Activated CD4-positive, CD25-positive, alpha-beta regulatory T cell (primary cell): ENCODE results near the gene CARF.
"Not testable (repeated sequence)": the region's sequence is repeated elsewhere in the genome, so short reads cannot be mapped to it uniquely, and the experiment has no call there.

Source experiments
- DNase-seq, 4 experiments: peaks; one replicate each; lab custom pipeline; 2025; lab: John Stamatoyannopoulos, UW

CARF gene, protein sequence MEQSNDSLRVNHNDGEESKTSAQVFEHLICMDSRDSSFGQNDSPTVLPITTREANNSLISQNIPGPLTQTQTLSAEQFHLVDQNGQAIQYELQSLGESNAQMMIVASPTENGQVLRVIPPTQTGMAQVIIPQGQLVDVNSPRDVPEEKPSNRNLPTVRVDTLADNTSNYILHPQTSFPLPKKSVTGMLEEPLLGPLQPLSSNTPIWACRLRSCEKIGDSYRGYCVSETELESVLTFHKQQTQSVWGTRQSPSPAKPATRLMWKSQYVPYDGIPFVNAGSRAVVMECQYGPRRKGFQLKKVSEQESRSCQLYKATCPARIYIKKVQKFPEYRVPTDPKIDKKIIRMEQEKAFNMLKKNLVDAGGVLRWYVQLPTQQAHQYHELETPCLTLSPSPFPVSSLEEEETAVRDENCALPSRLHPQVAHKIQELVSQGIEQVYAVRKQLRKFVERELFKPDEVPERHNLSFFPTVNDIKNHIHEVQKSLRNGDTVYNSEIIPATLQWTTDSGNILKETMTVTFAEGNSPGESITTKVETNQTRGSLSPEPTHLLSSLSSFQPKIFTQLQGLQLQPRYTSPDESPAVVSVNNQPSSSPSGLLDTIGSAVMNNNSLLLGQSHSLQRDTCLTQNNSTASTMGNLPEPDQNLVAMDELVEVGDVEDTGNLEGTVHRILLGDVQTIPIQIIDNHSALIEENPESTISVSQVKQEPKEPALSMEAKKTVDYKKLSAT

GRCh38 chr2:202911512-202912341 lies at the start of gene CARF, which contains the start of gene WDR12:
TSS of gene CARF (plus strand) at chr2:202912275. CDS start at chr2:202941903, 29,628 bp downstream.
TSS of gene WDR12 (minus strand) at chr2:202911673. CDS start at chr2:202911476, 197 bp downstream.
- peak; percentile 67 to 79 (median 72) for DNase-seq

GRCh38 chr2:202870431-202871299 lies 41.4 kb upstream of the CARF start:
- DNase-seq, result peak; percentile 3 to 30 (median 21)

DNA sequence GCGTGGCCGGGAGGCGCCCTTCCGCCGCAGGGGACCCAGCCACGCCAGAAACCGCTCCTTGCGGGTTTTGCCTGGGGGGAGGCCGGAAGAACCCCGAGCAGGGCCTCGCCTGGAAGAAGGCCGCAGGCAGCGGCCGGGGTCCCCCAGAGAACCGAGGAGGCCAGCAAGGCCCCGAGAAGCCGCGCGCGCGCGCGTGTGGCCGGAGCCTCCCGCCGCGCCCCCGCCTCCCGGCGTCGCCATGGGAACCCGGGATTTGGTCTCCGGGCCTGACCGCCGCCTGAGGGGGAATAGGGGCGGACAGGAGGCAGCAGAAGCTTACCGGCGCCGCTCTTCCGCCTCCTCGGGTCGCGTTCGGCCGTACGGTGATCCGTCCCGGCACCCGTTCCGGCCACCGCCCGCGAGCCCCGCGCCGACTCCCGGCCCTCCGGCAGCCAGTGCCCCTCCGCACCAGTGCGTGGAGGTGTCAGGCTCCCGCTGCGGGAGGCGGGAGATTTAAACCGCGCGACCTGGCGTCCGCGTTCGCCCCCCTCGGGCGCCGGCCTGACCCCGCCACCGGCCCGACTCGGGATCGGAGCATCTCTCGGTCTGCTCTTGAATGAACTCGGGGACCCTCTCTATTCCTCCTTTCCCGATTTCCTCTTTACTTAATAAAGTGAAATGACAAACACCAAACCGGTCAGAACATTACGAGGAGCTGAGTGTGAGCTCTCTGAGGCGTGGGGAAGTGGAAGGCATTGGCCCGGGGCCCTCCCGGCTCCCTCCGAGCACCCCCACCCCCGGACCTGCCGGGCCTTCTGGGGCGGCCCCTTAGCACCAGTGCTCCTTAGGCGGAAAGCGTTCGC lies 40.6 kb upstream of the CARF start, which contains the start of gene ICA1L:
Gene ICA1L, minus strand, starts transcription at position 467 of the 842 bp plus-strand sequence. CDS start 42,757 bp downstream, outside the sequence.
- peak; percentile 6 to 22 (median 10) for DNase-seq

DNA sequence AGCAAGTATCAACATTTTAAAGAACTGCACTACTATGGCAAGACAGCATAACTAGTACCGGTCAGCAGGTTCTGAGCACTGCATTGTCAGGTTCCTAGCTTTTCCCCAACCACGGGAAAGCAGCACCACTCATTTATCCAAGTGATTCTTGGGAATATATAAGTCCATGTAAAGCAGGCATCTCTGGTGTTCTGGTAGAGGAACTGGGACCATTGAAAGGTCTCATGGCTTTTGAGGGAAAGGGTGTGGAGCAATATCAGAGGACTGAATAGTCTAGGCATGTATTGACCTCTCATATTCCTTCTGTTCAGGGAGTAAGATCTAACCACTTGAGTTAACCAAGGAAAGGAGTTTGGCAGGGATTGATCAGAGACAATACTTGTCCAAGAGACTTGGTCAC lies 34.4 kb upstream of the CARF start:
- no peak for DNase-seq

GRCh38 chr2:202881570-202881969 lies 30.5 kb upstream of the CARF start:
- DNase-seq, result no peak

DNA sequence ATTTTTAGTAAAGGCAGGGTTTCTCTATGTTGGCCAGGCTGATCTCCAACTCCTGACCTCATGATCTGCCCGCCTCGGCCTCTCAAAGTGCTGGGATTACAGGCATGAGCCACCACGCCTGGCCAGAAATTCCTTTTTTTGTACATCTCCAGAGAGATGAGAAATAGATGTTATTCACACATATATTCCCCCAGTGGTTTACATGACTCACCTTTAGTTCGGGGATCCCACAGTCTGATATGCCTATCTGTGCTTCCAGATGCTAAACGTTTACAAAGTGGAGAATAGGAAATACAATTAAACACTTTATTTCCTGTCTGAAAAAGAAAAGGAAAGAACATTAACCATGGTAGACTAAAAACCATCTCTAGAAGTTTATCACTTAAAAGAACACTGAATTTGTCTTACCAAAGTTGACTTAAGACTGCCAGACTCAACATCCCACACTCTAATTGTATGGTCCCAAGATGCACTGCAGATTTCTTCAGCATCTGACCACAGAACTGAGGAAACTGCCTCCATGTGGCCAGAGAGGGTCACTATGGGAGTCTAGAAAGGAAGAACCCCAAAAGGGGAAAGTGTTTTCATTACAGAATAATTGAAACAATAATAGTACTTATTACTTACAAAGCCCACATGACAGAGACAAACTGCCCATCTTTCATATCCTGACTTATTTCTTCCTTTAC lies 27.9 kb upstream of the CARF start:
- no peak for DNase-seq

- no peak for DNase-seq
These were observed 26.9 kb upstream of the CARF start for GRCh38 chr2:202885190-202885589.

DNA sequence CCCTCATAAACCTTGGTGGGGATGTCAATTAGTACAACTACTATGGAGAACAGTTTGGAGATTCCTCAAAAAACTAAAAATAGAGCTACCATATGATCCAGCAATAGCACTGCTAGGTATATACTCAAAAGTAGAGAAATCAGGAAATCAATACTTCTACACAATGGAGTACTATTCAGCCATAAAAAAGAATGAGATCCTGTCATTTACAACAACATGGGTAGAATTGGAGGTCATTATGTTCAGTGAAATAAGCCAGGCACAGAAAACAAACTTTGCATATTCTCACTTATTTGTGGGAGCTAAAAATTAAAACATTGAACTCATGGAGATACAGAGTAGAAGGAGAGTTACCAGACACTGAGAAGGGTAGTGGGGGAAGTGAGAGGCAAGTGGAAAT lies 6.6 kb upstream of the CARF start:
- not testable (repeated sequence) for DNase-seq

DNA sequence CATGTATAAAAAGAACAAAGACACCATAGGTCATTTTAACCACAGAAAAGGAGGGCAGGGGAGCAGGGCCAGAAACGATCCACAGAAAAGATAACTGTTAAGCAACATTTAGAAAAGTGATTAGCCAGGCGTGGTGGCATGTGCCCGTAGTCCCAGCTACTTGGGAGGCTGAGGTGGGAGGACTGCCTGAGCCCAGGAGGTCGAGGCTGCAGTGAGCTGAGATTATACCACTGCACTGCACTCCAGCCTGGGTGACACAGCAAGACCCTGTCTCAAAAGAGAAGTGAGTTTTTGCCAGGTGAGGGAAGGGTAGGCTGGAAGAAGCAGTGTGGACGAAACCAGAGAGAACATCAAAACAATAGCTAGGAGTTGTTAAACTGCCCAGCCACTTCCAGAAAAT lies 3.9 kb upstream of the CARF start:
- DNase-seq, result no peak

DNA sequence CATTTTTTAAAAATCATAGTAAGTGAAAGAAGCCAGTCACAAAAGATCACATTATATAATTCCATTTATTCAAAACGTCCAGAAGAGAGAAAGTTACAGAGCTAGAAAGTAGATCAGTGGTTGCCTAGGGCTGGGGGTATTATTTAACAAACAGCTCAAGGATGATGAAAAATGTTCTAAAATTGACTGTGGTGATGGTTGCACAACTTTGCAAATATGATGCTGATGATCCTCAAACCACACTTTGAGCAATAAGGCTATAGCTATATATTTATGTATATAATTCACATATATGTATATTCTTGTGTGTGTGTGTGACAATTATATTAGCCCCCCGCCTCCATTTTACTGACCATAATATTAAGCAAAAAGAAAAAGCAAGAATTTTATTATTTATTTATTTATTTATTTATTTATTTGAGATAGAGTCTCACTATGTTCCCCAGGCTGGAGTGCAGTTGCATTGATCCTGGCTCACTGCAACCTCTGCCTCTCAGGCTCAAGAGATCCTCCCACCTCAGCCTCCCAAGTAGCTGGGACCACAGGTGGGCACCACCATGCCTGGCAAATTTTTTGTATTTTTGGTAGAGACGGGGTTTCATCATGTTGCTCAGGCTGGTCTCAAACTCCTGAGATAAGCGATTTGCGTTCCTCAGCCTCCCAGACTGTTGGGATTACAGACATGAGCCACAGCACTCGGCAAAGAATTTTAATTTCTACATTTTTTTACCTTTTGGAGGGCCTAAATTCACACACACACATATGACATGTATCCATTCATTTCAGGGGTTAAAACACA lies 2.5 kb upstream of the CARF start:
- DNase-seq, result no peak

DNA sequence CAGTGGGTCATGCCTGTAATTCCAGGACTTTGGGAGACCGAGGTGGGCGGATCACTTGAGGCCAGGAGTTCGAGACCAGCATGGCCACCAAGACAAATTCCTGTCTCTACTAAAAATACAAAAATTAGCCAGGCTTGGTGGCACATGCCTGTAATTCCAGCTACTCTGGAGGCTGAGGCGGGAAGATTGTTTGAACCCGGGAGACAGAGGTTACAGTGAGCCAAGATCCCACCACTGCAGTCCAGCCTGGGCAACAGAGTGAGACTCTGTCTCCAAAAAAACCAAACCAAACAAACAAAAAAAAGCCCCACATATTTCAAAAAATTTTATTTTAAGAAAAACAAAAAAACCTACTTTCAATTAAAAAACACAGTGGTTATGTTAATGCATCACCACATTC lies 1.8 kb upstream of the CARF start:
- DNase-seq, result not testable (repeated sequence)

GRCh38 chr2:202910698-202911097 lies 1.4 kb upstream of the CARF start:
- no peak for DNase-seq

GRCh38 chr2:202911203-202911511 lies 918 bp upstream of the CARF start:
- DNase-seq, result no peak

DNA sequence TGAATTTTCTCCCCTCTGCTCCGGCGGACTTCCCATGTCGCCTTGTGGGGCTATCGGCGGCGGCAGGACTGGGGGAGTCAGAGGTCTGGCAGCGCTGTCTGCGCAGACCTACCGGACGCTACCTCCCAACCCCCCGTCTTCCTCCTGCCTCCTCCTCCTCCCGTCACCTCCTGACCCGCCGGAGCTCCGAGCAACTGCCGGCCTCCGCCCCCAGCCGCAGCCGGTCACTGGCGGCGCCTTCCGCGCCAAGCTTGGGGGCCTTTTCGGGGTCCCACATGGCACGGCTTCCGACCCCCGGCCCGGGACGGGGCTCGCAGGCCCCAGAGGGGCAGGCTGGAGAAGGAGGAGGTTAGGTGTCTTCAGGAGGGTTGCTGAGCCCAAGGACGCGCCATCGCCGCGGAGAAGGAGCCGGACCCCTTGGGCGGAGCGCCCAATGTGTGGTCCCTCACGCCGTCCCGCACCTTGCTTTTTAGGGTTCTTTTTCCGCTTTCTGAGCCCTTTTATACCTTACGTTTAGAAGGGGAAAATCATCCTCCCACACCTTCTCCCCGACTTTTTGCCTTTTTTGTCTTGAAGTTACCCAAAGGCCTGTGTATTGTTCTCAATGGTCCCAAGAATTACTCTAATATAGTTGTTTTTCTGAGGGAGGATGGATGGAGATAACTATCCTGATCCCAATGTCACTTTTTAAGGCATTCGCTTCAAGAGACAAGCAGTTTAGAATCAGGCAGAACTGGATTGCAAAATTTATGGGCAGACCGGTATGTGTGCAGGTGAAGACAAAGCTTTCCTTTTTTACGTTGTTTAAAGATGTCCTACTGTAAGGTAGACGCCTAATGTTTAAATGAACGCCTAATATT lies 497 bp downstream of the CARF start:
- not testable (repeated sequence) for DNase-seq

GRCh38 chr2:202918860-202919259 lies 6.8 kb downstream of the CARF start:
- no peak for DNase-seq

GRCh38 chr2:202932425-202933138 lies 20.5 kb downstream of the CARF start:
- no peak for DNase-seq

GRCh38 chr2:202933139-202933510 lies 21.1 kb downstream of the CARF start:
- DNase-seq, result no peak
